NB4 (cell line): Measurements from ENCODE around the gene GRIK1.

Experiments
- CTCF ChIP-seq: IDR thresholded peaks from one replicate; pipeline ENCODE4 v1.5.1; 2012; ENCODE audit warnings: low read depth, low read length
- POLR2A ChIP-seq: IDR thresholded peaks from 2 replicates; pipeline ENCODE4 v1.6.1; 2011; ENCODE audit warnings: mild to moderate bottlenecking; ENCODE audit not compliant: insufficient read length; ENCODE audit errors: extremely low read depth

GRCh38 chr21:29904359-29905282 is 35.2 kb downstream of the GRIK1 start:
- no peak for TF ChIP-seq CTCF
- TF ChIP-seq POLR2A: no peak
